ENCODE measurements around the gene APLP2. TPM values are rescaled to one million over a fixed set of nuclear protein-coding genes. Genes with fewer than 3 reads are reported as not detected.
A peak's percentile ranks its signal among the peaks of the same experiment; 100 is the strongest.

The APLP2 gene
- total and polyA plus RNA-seq, 2 of the 13 experiments (the other 11 are each of a cell fraction or from before 2014, with no cell fraction given): 315 to 594 TPM

DNA sequence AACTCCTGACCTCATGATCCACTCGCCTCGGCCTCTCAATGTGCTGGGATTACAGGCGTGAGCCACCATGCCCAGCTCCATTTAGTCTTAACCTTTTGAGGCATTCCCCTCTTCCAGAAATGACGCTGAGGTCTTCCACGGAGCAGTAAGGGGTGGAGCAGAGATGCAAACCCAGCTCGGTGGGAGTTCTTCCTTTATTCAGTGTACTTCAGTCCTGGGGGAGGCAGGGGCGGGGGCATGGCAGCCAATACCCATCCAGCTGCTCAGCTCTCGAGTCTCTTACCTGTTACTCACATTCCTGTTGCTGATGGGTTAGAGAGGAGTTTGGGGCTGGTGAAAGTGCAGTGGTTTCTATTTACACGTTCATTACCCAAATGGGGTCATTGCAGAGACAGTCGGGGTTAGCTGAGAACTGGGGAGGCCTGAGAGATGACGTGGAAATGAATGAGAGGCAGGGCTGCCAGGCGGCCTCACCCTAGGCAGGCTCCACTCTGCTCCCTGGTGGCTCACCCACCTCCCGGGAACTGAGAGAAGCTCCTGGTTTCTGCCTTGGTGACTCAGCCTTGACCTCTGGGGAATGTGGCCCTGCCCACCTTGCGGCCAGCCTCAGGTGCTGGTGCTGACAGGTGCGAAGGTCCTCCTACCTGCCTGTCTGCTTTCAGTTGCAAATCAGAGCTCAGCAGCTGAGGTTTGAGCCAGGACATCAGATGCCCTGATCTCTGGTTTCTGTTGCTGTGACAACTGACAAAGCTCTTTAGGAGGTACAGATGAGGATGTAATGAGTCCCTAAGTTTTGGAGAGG is 76.5 kb downstream of the APLP2 start (continued):
- TF ChIP-seq, protein P1, sequence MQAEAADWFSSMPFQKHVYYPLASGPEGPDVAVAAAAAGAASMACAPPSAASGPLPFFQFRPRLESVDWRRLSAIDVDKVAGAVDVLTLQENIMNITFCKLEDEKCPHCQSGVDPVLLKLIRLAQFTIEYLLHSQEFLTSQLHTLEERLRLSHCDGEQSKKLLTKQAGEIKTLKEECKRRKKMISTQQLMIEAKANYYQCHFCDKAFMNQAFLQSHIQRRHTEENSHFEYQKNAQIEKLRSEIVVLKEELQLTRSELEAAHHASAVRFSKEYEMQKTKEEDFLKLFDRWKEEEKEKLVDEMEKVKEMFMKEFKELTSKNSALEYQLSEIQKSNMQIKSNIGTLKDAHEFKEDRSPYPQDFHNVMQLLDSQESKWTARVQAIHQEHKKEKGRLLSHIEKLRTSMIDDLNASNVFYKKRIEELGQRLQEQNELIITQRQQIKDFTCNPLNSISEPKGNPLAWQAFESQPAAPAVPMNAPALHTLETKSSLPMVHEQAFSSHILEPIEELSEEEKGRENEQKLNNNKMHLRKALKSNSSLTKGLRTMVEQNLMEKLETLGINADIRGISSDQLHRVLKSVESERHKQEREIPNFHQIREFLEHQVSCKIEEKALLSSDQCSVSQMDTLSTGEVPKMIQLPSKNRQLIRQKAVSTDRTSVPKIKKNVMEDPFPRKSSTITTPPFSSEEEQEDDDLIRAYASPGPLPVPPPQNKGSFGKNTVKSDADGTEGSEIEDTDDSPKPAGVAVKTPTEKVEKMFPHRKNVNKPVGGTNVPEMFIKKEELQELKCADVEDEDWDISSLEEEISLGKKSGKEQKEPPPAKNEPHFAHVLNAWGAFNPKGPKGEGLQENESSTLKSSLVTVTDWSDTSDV (CRISPR knock-in tag; IDR thresholded peaks at IDR 0.05): no peak
- TF ChIP-seq, protein P2, sequence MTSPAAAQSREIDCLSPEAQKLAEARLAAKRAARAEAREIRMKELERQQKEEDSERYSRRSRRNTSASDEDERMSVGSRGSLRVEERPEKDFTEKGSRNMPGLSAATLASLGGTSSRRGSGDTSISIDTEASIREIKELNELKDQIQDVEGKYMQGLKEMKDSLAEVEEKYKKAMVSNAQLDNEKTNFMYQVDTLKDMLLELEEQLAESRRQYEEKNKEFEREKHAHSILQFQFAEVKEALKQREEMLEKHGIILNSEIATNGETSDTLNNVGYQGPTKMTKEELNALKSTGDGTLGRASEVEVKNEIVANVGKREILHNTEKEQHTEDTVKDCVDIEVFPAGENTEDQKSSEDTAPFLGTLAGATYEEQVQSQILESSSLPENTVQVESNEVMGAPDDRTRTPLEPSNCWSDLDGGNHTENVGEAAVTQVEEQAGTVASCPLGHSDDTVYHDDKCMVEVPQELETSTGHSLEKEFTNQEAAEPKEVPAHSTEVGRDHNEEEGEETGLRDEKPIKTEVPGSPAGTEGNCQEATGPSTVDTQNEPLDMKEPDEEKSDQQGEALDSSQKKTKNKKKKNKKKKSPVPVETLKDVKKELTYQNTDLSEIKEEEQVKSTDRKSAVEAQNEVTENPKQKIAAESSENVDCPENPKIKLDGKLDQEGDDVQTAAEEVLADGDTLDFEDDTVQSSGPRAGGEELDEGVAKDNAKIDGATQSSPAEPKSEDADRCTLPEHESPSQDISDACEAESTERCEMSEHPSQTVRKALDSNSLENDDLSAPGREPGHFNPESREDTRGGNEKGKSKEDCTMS (CRISPR knock-in tag; conservative IDR thresholded peaks at IDR 0.05): no peak
- no peak for TF ChIP-seq ESRRA (CRISPR knock-in tag; IDR thresholded peaks at IDR 0.05; ENCODE audit: low read depth)
- TF ChIP-seq MBD4 (IDR thresholded peaks at IDR 0.05; ENCODE audit: borderline replicate concordance, low read length): no peak
- no peak for TF ChIP-seq KLF15 (CRISPR knock-in tag; IDR thresholded peaks at IDR 0.05; ENCODE audit: borderline replicate concordance)
- peak; percentile 25; the same call in 1 of the 2 replicates for TF ChIP-seq MED1 (CRISPR knock-in tag; IDR thresholded peaks at IDR 0.05)
- TF ChIP-seq, protein P3, sequence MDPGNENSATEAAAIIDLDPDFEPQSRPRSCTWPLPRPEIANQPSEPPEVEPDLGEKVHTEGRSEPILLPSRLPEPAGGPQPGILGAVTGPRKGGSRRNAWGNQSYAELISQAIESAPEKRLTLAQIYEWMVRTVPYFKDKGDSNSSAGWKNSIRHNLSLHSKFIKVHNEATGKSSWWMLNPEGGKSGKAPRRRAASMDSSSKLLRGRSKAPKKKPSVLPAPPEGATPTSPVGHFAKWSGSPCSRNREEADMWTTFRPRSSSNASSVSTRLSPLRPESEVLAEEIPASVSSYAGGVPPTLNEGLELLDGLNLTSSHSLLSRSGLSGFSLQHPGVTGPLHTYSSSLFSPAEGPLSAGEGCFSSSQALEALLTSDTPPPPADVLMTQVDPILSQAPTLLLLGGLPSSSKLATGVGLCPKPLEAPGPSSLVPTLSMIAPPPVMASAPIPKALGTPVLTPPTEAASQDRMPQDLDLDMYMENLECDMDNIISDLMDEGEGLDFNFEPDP (CRISPR knock-in tag; conservative IDR thresholded peaks at IDR 0.05): 0 out of 2 replicates have a peak, but pooled peaks have one; percentile 76
- TF ChIP-seq AKAP8 (CRISPR knock-in tag; IDR thresholded peaks at IDR 0.05): no peak
- no peak for TF ChIP-seq BRCA1 (CRISPR knock-in tag; IDR thresholded peaks at IDR 0.05)
- 0 out of 2 replicates have a peak, but pooled peaks have one; percentile 34 for TF ChIP-seq SRY (CRISPR knock-in tag; IDR thresholded peaks at IDR 0.05)
- no peak for TF ChIP-seq ZNF329 (CRISPR knock-in tag; IDR thresholded peaks at IDR 0.05; ENCODE audit: low read depth)
- TF ChIP-seq, protein P4, sequence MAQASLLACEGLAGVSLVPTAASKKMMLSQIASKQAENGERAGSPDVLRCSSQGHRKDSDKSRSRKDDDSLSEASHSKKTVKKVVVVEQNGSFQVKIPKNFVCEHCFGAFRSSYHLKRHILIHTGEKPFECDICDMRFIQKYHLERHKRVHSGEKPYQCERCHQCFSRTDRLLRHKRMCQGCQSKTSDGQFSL (CRISPR knock-in tag; IDR thresholded peaks at IDR 0.05): no peak
- no peak for TF ChIP-seq ELF4 (CRISPR knock-in tag; IDR thresholded peaks at IDR 0.05; ENCODE audit: borderline replicate concordance)
- TF ChIP-seq, protein P5, sequence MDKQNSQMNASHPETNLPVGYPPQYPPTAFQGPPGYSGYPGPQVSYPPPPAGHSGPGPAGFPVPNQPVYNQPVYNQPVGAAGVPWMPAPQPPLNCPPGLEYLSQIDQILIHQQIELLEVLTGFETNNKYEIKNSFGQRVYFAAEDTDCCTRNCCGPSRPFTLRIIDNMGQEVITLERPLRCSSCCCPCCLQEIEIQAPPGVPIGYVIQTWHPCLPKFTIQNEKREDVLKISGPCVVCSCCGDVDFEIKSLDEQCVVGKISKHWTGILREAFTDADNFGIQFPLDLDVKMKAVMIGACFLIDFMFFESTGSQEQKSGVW (CRISPR knock-in tag; IDR thresholded peaks at IDR 0.05; ENCODE audit: borderline replicate concordance): no peak
- TF ChIP-seq, protein P6, sequence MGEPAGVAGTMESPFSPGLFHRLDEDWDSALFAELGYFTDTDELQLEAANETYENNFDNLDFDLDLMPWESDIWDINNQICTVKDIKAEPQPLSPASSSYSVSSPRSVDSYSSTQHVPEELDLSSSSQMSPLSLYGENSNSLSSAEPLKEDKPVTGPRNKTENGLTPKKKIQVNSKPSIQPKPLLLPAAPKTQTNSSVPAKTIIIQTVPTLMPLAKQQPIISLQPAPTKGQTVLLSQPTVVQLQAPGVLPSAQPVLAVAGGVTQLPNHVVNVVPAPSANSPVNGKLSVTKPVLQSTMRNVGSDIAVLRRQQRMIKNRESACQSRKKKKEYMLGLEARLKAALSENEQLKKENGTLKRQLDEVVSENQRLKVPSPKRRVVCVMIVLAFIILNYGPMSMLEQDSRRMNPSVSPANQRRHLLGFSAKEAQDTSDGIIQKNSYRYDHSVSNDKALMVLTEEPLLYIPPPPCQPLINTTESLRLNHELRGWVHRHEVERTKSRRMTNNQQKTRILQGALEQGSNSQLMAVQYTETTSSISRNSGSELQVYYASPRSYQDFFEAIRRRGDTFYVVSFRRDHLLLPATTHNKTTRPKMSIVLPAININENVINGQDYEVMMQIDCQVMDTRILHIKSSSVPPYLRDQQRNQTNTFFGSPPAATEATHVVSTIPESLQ (CRISPR knock-in tag; conservative IDR thresholded peaks at IDR 0.05): no peak

Measured in HepG2 (cell line).